Fibroblast of skin of right quadriceps (primary cell): ENCODE data around the gene GRB10.

Experiments used
- DNase-seq: peaks from one replicate; pipeline ENCODE4 v3.0.0-alpha.2; 2013

GRB10 gene

DNA sequence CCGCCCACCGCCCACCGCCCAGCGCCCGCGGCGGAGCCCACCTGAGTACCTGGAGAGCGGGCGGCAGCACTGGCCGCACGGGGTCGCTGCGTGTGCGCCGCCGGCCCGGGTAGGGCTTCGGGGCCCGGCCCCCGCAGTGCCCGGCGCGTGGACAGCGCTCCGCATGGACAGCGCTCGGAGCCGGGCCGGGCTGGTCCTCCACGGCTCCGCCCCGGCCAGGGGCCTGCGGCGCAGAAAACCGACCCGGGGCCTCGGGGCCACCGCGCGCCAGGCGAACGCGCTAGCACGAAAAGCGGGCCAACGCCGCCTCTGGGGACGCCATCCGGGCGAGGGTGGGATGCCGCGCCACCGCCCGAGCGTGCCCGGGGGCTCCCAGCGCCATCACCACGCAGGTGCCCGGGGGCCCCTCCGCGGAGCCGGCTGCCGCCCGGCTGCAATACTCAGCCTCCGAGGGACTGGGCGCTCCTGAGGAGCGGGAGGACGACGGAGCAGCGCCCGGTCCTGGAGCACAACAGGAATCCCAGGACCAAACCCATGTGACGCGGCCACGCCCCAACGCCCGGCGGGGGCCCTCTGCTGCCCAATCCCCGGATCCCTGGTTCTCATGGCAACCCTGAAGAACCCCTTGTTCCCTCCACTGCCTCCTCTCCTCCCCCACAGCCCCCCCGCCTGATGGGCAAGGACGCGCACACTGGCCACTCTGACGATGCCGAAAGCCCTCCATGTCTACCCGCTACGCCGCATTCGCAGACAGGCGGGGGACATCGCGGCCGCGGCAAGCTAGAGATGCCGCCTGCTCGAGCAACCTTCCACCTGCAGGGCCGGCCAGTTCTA, at the start of gene GRB10:
Gene GRB10 (minus strand): TSS at position 522 of the 834 bp plus-strand sequence. CDS start 50,574 bp downstream, outside the sequence.
- DNase-seq, result no peak

DNA sequence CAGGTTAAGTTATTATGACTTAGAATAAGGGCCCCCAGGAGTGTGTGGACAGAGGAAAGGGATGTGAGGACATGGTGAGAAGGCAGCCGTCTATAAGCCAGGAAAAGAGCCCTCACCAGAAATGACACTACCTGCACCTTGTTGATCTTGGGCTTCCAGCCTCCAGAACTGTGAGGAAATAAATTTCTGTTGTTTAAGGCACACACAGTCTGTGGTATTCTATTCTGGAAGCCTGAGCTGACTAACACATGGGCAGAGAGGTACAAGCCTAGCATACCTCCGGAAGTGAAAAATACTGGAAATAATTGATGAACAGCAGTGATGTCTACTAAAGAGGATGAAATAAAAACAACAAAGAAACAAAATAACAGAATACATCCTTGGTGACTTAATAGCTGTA, 46.1 kb upstream of the GRB10 start:
- DNase-seq, result no peak

DNA sequence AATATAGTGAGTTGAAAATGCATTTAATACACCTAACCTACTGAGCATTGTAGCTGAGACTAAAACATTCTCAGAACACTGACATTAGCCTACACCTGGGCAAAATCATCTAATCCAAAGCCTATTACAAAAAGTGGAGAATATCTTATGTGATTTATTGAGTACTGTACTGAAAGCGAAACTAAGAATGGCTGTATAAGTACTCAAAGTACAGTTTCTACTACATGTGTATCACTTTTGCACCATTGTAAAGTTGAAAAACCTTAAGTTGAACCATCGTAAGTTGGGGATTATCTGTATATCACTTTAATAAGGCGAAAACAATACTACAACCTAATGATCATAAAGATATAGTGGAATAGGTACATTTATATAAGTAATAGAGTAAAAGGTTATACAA, 45.4 kb upstream of the GRB10 start:
- DNase-seq, result no peak

DNA sequence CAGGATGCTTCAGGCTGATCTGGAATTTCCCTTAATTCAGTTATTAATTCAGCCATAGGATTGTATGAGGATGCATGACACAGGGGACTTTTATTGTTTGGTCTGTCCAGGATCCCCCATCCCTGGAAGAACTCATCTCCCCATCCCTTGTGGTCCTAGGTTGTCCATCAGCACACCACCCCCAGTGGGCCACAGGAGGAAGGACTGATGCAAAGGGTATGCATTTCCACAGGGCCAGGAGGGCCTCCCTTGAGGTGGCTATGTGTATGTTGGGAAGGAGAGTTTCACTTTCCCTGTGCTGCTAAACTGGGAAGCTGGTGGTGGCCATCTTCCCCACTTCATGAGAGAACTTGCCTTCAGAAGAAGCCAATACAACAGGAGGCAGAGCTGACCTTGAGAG, 44.6 kb upstream of the GRB10 start:
- no peak for DNase-seq

DNA sequence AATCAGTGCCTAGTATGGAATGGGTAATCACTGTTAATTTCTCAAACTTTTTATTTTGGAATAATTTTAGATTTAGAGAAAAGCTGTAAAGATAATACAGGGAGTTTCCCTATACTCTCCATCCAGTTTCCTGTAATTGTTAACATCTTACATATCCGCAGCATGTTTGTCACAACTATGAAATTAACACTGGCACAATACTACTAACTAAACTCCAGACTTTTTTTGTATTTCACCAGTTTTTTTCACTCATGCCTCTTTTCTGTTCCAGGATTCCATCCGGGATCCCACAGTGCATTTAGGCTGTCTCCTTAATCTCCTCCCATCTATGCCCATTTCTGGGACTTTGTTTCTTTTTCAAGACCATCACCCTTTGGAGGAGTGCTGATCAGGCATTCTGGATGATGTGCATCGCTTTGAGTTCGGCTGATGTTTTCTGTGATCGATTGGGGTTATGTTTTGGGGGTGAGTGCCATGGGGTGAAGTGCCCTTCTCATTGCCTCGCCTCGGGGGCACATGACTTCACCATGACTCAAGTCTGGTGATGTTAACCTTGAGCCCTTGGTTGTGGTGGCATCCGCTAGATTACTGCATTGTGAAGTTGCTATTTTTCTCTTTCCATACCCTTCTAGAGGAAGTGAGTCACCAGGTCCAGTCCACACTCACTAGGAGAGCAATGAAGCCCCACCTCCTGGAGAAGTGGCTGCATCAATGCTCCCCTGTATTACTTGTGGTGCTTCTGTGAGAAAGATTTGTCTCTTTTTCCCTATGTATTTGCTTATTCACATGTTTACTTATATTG, 43.9 kb upstream of the GRB10 start:
- DNase-seq, result peak; percentile 81

DNA sequence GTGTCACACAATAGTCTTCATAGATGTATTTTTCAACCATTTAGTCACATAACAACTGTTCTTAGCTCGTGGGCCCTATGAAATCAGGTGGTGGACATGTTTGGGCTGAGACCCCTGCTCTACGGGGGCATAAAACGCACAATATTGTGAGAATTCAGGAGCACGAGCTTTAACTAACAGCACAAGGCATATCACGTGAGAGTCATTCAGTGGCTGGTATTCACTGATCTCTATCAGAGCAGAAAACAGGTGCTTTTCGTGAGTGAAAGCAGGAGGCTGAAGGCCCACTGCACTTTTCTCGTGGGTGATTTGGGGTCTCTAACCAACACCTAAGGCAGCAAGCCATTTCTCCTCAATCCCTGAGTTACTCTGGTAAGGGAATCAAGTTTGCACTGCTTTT, 42.8 kb upstream of the GRB10 start:
- no peak for DNase-seq

DNA sequence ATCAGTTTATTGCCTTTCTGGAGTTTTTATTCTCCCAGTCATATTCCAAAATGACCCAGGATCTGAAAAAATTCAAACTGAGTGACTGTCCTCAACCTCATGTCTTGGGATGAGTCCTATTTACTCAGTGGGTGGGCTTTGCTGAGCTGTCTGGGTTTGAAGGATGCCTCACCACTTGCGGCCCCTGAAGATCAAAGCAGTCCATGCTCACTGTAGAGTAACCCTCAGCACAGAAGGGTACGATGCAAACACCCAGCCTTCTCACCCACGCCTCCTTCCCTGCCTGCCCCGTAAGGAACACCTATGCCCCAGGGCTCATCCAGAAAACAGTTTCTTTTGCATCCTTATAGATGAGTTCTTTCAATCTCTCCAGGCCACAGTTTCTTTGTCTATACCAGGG, 42.2 kb upstream of the GRB10 start:
- no peak for DNase-seq

DNA sequence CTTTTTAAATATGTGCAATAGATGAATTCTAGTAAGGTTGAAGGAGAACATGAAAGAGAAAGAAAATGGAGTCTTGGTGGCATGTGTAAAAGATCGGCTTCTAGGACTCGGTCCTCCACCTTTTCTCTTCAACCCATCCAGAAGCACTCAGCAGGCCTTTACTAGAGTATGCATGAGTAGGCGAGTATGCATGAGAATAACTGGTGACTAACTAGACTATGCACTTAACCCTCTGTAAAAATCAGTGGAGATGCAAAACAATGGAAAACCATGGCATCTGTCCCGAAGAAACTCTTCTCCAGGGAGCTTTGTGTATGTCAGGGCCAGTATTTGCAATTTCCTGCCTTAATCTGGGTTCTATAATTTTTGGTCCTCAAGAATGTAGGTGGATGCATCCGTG, 40.0 kb upstream of the GRB10 start:
- DNase-seq, result peak; percentile 23

DNA sequence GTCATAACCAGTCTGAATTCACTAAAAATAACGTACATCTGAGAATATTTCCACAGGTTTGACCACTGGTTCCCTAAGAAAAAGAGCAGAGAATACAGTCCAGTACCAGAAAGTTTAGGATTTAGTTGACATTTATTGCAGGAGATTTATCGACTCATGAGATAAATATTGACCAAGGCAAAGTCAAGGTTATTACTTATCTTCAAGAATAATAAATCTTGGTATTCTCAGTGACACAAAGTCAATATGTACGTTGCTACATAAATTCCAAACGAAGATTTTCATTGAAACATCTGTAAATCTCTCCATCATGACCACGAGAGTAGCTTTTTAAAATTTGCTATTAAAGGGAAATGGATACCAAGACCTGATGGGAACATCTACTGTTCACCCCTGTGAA, 39.4 kb upstream of the GRB10 start:
- DNase-seq, result no peak

DNA sequence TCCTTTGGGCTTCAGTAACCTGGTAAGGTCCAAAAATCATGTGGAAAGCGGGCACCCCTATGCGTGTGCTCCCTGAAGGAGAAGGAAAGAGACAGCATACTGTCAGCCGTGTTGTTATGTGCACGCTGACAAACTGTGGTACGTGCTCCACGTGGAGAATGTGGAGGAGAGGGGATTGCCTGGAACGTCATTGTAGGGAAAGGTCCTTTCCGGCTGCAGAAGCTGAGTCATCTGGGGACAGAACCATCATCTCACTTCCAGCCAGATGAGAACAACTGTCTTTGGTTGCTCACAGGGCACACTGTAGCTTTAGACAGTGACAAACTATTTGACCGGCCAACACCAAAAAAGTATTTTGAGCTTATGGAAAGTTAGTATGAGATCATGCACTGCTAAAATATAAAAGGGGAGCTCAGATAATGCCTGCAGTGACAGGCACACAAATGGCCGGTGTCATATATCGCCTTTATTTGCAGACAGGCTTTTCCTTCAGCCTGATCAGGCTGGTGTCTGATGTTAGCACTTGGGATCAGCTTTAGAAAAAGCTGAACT, 38.8 kb upstream of the GRB10 start:
- peak; percentile 25 for DNase-seq

DNA sequence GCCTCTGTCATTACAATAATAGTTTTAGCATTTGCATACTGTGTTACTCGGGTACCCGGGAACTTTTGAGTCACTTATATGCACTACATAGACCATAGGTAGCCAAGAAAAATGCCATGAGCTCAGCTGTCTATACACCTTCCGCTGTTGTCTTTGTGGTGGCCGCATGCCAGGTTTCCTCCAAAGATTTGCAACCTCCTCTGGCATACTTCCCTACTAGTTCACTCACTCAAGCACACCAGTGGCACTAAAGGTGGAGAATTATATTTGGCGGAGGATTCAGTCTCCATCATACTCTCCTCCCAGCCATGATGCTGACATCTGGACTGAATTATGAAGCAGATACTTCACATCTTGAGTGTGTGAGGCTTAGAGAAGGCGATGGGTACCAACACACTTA, 35.6 kb upstream of the GRB10 start:
- no peak for DNase-seq

DNA sequence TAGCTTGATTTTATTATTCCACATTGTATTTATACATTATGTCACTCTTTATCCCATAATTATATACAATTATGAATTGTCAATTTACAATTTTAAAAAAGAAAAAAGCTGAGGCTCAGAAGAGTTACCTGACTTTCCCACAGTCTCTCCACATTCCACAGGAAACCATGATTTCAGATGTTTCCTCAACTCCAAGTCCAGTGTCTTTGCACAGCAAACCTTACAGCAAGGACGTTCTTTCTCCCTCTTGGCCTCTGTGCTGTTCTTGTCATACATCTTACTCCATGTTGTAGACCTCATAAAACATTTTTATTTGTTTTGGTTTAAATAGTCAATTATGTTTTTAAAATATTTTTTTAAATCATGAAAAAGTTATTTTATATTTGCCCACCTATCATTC, 34.9 kb upstream of the GRB10 start:
- DNase-seq, result no peak

DNA sequence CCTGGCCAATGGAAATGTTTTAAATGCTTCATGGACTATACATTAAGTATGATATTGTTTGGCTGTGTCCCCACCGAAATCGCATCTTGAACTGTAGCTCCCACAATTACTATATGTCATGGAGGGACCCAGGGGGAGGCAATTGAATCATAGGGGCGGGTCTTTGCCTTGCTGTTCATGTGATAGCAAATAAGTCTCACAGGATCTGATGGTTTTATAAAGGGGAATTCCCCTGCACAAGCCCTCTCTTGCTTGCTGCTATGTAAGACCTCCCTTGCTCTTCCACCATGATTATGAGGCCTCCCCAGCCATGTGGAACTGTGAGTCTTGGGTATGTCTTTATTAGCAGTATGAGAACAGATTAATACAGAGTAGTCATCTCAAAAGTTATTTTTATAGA, 32.4 kb upstream of the GRB10 start:
- DNase-seq, result no peak

DNA sequence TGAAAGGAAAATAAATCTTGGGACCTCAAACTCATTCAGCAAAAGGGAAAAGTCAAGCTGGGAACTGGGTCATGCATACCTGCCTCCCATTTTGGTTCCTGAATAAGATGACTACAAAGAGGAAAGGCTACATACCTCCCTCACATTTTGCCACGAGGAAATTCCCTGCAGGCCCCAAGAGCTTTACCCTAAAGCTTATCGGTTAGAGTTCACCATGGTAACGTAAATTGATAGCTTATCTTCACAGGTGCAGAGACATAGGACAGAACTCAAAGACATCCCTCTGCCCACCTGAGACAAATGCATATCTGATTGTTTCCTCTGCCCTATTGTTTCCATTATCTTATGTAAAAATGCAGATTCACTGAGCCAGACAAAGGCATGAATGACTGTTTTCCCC, 31.5 kb upstream of the GRB10 start:
- no peak for DNase-seq

DNA sequence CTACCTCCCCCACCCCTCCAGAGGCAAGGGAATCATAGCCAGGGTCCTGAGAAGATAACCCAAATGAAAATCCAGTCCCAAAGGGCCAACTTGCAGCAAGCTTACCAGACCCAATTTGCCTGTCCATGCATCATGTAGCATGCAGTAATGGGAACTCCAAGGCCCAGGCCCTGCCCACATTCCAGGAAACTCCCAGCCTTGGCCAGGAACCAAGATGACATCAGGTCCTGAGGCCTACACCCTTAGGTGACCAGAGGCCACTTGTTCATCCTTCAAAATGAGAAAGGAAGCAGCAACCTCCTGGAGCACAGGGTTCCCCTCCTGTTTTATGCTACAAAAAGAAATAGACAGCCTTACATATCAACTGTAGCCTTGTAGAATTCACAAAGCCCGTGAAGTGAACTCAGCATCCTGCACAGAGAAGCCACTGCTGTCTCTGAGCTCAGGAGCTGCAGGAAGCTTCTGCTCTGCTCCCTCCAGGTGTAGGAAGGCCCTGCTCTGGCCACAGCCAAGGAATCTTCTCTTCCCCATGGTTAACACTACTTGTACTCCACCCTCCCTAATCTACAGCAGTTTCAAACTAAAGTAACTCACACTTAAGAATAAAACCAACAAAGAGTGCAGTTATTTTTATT, 30.3 kb upstream of the GRB10 start:
- peak; percentile 47 for DNase-seq

DNA sequence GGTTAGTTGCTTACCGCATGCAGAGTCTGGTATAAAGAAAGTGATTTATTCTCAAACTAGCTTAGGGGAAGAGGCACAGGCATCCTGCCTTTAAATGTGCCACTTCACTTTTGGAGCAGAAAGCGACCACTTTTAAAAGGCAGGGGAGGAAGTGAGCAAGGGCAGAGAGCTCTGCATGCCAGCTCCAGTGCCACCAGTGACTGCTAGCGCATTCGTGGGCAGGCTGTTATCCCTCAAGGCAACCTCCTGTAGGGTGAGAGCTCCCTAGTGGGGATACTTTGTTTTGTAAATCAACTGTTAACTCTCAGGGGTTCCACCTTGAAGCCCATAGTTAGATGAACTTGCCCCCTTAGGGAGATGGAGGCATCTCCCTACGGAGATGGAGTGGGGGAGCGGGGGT, 29.4 kb upstream of the GRB10 start:
- no peak for DNase-seq

DNA sequence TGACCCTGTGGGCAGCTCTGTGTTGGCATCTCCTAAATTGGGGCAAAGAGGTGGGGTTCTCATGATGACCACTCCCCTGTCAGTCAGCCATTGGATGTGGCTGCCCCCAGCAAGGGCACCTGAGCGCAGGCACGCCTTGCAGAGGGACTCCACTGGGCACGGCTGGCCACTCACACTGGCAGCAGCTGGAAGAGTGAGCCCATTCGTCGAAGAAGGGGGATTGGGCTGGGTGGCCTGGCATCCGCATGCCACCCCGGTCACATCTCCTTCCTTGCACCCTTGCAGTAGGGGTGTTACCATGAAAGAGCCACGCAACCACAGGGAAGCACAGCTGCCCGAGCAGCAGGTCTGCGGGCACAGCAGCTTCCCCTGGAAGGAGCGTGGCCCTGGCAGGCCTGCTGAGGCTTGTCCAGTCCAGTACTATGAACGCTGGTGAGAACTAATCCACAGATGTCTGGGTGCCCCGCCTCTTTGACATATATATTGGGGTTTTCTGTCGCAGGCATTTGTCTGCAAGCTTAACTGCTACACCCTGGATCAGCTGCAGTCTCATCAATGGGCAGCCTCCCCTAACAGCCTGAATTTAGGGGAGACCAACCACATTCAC, 25.7 kb upstream of the GRB10 start:
- DNase-seq, result no peak

DNA sequence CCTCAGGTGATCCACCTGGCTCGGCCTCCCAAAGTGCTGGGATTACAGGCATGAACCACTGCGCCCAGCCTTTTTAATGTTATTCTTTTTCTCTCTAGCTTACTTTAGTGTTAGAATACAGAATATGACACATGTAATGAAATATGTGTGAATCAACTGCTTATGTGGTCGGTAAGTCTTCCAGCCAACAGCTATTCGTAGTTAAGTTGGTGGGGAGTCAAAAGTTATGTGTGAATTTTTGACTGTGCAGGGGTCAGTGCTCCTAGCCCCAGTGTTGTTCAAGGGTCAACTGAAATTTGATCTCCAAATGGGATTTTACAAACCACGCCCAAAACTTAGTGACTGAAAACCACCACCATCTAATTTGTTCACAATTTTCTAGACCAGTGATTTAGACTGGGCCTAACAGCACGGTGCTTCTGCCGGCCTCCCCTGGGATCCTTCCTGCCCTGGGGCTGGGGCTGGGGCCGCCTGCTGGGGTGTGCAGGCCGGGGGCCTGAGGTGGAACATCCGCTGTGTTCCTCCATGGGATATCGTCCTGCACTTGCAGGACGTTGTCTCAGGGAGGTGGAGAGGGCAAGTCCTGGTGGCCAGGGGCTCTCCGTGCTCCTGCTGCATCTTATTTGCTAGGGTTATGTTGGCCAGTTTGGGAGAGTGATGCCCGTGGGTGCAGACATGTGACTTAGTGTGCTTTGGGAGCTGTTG, 24.5 kb upstream of the GRB10 start:
- peak; percentile 29 for DNase-seq

DNA sequence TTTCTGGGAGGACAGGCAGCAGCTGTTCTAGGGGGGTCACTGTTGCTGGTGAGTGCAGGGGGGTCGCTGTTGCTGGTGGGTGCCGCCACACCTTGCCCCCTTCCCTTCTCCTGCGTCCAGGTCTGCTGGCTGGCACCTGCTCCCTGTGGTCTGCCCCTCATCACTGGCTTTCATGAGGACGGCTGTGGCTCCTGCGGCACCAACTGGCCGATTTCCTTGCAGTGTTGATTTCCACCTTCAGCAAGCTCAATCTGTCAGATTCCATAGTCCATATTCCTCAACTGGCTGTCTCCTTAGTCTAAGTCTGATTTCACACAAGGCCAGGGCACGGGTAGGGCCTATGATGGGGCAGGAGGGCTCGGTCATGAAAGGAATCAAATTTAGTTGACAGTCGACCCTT, 23.4 kb upstream of the GRB10 start:
- DNase-seq, result no peak

DNA sequence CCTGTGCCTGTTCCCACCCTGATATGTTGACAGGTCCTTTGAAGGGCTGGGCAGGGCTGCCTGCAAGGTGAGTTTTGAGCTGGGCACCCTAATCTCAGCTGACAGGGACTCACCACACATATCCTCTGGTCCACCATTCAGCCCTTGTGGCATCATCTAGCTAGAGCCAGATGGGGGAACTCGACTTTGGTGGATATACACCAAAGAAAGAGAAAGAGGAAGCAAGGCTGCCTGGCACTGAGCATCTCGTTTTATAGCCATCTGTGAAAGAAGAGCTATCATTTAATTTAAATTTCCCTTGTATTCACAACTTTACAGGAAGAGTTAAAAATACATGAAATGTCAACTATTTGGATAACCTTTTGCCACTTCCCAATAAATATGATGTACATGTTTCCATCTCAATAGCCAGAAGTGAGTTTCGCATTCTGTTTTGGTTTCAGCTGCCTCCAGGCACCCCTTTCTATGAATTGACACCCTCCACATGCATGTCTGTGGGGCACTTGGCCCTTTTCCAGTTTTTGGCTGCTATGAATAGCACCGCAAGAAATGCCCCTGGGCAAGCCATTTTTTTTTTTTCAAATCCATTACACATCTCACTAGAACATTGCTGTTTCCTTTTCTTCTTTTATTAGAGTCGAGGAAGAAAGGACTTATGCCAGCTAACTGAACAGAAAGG, 22.9 kb upstream of the GRB10 start:
- DNase-seq, result no peak
